Ureter (tissue), 1 donor: Measurements from ENCODE around the gene ZG16B. TPM values are rescaled to one million over a fixed set of nuclear protein-coding genes. Genes with fewer than 3 reads are reported as not detected.

ENCODE experiments used
- DNase-seq: peaks from one replicate; pipeline ENCODE4 v3.0.0-alpha.2; 2020; ENCODE audit warnings: low spot score
- total RNA-seq: library from RNA; stranded (reverse); gene quantifications from one replicate; pipeline ENCODE4 v1.2.4, GENCODE V29; 2023
- donor health status: DM: yes; HTN: yes; CAD: no.

ZG16B gene
- total RNA-seq, 1 donor from 2014 or later: 31.8 TPM

DNA sequence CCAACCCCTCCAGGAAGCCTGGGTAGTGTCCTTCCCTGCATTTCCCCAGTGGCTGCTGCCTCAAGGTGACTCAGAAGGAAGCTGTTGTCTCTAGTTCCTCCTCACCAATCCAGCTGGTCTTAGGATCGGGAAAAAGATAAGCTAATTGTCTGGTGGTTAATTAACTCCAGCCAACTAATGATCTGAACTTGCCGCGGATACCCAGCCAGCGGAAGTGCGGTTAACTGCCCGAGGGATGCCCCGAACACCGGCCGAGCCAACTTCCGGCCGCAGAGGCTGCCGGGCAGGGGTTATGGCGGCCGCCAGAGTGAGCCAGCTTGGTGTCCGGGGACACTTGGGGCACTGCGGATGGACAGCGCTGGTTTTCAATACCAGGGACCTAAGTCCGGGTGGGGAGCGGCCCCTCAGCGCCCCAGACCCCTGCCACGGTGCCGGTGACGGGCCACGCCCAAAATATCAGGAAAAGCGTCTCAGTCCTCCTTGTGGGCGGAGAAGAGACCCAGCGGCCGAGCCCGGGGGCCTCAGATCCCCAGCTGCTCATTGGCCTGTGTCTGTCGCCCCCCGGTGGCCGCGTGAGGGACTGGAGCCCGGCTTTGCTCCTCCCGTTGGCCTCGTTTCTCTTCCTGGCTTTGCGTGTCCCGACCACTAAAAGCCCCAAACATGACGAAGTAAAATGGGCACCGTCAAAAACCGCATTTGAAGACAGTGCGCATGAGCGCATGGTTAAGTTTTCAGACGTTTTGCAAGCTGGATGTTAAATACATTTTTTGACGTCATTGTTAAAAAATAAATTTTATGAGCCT lies 38.1 kb downstream of the ZG16B start:
- DNase-seq: peak; percentile 95

DNA sequence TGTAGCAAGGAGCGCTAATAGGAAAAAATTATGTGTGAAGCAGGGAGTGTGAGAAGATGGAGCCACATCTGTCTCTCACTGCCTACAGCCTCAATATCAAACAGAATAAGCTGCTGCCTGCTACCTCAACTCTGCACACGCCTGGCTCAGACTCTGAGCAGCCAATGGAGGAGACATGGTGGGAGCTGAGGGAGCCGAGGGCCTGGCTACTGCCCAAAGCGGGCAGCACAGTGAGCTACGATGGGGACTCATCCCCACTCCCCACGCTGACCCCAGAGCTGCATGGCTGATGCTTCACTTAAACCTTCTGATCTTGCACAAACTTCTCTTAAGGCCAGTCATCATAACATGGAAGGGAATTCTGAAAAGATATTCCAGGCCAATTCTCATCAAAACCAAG lies 41.8 kb downstream of the ZG16B start:
- no peak for DNase-seq

DNA sequence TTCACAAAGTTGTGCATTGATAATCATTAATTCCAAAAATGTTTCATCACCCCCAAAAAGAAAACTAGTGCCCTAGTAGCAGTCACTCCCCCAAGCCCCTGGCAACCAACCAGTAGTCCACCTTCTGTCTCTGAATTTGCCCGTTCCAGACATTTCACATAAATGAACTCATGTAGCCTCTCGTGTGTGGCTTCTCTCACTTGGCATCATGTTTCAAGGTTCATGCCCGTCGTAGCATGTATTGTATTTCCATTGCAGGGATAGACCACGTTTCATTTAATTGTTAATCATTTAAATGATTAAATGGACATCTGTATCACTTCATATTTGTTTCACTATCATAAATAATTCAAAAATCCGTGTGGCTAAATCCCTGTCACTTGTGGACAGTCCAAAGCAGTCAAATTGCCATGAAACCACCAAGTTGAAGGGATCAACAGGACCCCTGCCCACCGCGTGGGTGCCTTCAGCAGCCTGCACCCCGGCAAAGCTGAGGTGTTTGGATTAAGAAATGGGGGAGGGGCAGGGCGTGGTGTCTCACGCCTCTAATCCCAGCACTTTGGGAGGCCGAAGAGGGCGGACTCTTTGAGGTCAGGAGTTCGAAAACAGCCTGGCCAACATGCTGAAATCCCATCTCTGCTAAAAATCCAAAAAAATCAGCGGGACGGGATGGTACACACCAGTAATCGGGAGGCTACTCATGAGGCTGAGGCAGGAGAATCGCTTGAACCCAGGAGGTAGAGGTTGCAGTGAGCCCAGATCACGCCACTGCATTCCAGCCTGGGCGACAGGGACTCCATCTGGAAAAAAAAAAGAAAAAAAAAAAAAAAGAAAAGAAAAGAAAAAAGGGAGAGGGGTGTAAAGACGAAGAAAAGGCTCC lies 44.2 kb downstream of the ZG16B start:
- no peak for DNase-seq

DNA sequence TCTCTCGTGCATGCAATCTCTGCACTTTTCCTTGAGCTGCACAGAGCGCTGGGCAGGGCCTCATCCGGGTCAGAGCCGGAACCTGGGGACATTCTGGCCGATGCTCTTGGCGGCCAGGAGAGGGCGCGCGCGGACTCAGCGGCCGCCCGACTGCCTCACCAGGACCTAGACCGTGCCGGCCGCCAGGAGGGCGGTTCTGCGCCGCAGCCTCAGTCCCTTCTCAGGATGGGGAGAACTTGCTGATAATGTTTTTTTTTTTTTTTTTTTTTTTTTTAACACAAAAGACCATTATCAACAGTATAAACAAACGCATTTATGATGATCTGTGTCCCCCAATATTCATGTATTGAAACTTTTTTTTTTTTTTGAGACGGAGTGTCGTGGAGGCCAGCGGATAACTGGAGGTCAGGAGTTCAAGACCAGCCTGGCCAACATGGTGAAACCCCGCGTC lies 44.8 kb downstream of the ZG16B start:
- DNase-seq: peak; percentile 79

DNA sequence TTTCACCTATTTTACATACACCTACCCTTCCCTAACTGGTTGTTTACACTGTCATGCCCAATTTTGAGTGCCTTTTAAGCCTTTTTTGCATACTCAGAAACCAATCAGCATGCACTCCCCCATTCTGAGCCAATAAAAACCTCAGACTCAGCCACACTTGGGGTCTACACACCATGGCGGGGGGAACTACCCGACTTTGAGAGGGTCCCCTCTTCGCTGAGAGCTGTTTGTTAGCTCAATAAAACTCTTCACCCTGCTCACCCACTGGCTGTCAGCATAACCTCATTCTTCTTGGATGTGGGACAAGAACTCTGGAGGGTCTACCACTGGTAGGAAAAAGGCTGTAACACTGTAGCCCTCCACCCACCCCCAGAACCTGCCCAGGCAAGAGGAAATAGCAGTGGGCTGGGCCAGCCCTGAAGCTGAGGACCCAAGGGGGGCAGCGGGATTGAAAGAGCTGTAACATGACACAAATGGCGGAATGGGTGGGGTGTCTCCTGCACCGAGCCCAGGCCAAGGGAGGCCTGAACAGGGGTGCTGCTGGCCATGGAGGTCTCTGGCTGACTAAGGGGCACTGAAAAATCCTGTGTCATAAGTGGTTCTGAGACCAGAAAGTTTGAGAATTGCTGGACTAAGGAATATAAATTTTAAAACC lies 49.9 kb downstream of the ZG16B start:
- DNase-seq: no peak

Other genes with a start within 250 kb of the ZG16B start
- 17.5 TPM for gene KCTD5, start 147.8 kb upstream of the ZG16B start, total RNA-seq
- gene PRSS27, start 110.1 kb upstream of the ZG16B start, total RNA-seq: 3.1 TPM
- gene SRRM2, start 77.7 kb upstream of the ZG16B start, total RNA-seq: 669 TPM
- gene ELOB, start 53.0 kb upstream of the ZG16B start, total RNA-seq: 274 TPM
- not detected for gene PRSS33, start 42.7 kb upstream of the ZG16B start, total RNA-seq
- gene PRSS41, start 31.8 kb upstream of the ZG16B start, total RNA-seq: not detected
- 1.3 TPM for gene PRSS21, start 13.1 kb upstream of the ZG16B start, total RNA-seq
- 41.2 TPM for gene PRSS22, start 27.9 kb downstream of the ZG16B start, total RNA-seq
- 23.5 TPM for gene FLYWCH2, start 52.9 kb downstream of the ZG16B start, total RNA-seq
- gene FLYWCH1, start 81.6 kb downstream of the ZG16B start, total RNA-seq: 39.6 TPM
- gene KREMEN2, start 134.0 kb downstream of the ZG16B start, total RNA-seq: not detected
- 4.5 TPM for gene PAQR4, start 139.0 kb downstream of the ZG16B start, total RNA-seq
- 2.2 TPM for gene PKMYT1, start 150.1 kb downstream of the ZG16B start, total RNA-seq
- gene CLDN9, start 182.6 kb downstream of the ZG16B start, total RNA-seq: 0.42 TPM
- not detected for gene CLDN6, start 187.9 kb downstream of the ZG16B start, total RNA-seq
- gene TNFRSF12A, start 190.1 kb downstream of the ZG16B start, total RNA-seq: 27.7 TPM
- 46.3 TPM for gene HCFC1R1, start 193.6 kb downstream of the ZG16B start, total RNA-seq
- 29.8 TPM for gene THOC6, start 193.7 kb downstream of the ZG16B start, total RNA-seq
- 94.3 TPM for gene BICDL2, start 206.6 kb downstream of the ZG16B start, total RNA-seq
- gene MMP25, start 216.3 kb downstream of the ZG16B start, total RNA-seq: 0.78 TPM
- 13.7 TPM for gene IL32, start 235.3 kb downstream of the ZG16B start, total RNA-seq